GM18909 (cell line): ENCODE data around the gene LCN1.
"Not testable (repeated sequence)": the region's sequence is repeated elsewhere in the genome, so short reads cannot be mapped to it uniquely, and the experiment has no call there.

Experiments
- ATAC-seq: cut with Tn5 transposase; IDR thresholded peaks from one replicate; pipeline ENCODE4 v1.9.1; 2021; ENCODE audit warnings: mild to moderate bottlenecking; ENCODE audit not compliant: unreplicated experiment, poor library complexity

The LCN1 gene

DNA sequence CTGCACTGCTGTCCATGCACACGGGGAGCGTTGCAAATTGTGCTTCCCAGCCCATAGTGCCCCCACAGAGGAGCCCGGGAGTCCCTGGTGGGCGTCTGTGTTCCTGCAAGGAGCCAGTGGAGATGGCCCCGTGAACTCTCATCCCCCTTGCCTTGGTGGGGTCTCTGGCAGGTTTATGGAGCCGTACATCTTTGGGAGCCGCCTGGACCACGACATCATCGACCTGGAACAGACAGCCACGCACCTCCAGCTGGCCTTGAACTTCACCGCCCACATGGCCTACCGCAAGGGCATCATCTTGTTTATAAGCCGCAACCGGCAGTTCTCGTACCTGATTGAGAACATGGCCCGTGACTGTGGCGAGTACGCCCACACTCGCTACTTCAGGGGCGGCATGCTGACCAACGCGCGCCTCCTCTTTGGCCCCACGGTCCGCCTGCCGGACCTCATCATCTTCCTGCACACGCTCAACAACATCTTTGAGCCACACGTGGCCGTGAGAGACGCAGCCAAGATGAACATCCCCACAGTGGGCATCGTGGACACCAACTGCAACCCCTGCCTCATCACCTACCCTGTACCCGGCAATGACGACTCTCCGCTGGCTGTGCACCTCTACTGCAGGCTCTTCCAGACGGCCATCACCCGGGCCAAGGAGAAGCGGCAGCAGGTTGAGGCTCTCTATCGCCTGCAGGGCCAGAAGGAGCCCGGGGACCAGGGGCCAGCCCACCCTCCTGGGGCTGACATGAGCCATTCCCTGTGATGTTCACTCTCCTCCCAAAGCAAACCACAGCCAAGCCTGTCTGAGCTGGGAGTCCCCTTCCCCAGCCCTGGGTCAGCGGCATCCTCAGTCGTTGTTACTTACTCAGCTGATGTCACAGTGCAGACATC, 17.6 kb upstream of the LCN1 start:
- no peak for ATAC-seq

GRCh38 chr9:135504262-135505243, 16.7 kb upstream of the LCN1 start:
- ATAC-seq = no peak

- no peak for ATAC-seq
Measured at GRCh38 chr9:135505406-135506187, 15.6 kb upstream of the LCN1 start.

DNA sequence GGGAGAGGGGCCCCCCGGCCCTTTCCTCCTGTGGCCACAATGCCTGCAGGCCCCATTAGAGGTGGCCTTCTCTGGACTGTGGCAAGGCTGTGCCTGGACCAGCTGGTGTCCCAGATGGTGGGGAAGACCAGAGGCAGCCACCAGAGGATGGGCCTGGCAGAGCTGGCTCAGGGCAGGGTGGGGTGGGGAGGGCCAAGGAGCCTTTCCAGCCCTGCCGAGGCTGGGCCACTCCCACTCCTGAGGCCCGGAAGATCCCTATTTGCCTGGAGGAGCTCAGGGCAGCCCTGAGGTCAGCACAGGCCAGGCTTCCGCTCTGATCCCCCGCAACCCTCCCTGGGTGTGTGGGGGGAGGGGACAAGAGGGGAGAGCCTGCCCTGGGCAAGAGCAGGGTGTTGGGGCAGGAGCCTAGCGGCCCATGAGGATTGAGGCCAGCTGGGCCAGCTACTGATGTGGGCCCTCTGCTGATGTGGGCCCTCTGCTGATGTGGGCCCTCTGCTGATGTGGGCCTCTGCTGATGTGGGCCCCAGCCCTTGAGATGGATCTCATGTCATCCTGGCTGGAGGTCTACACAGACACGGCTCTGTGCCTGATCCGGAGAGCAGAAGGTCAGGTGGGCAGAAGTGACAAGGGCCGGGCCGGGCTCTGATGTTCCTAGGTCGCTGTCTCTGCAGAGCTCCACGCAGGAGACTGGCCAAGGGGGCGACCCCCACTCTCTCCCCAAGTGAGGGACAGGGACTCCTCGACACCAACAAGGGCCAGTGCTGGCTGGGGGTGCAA, 14.7 kb upstream of the LCN1 start:
- no peak for ATAC-seq

- no peak for ATAC-seq
Measured at GRCh38 chr9:135507104-135508035, 13.9 kb upstream of the LCN1 start.

DNA sequence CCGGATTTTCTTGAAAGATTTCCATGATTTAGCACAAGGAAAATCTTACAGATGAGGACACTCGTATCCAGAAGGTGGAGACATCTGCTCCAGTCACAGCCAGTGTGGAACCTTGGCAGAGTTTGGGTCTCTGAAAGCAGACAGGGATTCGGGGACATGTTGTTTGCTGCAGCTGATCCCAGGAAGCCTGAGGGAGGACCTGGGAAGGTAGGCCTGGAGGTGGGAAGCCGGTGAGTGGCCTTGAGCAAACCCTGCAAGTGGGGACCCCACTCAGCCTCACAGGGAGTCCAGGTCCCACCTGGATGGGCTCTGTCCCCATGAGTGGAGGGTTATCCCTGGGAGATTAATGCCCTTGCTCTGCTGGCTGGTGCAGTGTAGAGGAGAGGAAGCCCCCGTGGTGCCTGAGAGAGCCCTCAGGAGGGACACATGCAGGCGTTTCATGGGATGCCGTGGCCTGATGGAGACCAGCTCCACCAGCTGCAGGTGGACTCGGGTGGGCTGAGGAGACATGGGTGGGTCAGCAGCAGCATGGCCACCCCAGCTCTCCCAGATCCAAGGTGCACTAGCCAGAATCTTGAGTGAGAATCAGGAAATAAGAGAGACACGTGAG, 12.9 kb upstream of the LCN1 start:
- no peak for ATAC-seq

- ATAC-seq = no peak
Measured at GRCh38 chr9:135509458-135509857, 11.8 kb upstream of the LCN1 start.

GRCh38 chr9:135512241-135512603, 9.0 kb upstream of the LCN1 start:
- no peak for ATAC-seq

GRCh38 chr9:135512904-135513303, 8.3 kb upstream of the LCN1 start:
- no peak for ATAC-seq

DNA sequence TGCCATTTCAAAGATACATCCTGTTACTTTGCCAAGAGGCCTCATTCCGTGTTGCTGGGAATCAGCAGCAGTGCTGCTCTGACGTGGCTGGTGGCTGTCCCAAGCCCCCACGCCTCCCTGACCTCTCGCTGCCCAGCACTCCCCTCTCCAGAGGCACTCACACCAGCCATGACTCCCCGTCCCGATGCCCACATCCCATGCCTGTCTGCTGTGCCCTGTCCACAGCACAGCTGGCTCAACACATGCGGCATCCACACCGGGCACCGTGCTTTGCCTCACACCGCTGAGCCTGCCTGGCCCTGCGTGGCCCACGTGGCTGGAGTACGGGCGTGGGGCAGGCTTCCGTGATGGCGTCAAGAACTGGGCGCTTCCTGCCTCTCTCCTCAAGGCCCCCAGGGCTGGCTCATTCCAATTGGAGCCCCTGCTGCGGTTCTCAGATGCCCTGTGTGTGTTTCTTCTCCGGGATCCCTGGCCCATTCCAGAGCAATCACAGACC, 7.8 kb upstream of the LCN1 start:
- no peak for ATAC-seq

GRCh38 chr9:135513906-135514305, 7.3 kb upstream of the LCN1 start:
- ATAC-seq = not testable (repeated sequence)

- ATAC-seq = no peak
Measured at GRCh38 chr9:135514342-135515082, 6.7 kb upstream of the LCN1 start.

- ATAC-seq = no peak
Measured at GRCh38 chr9:135515083-135515951, 5.9 kb upstream of the LCN1 start.

DNA sequence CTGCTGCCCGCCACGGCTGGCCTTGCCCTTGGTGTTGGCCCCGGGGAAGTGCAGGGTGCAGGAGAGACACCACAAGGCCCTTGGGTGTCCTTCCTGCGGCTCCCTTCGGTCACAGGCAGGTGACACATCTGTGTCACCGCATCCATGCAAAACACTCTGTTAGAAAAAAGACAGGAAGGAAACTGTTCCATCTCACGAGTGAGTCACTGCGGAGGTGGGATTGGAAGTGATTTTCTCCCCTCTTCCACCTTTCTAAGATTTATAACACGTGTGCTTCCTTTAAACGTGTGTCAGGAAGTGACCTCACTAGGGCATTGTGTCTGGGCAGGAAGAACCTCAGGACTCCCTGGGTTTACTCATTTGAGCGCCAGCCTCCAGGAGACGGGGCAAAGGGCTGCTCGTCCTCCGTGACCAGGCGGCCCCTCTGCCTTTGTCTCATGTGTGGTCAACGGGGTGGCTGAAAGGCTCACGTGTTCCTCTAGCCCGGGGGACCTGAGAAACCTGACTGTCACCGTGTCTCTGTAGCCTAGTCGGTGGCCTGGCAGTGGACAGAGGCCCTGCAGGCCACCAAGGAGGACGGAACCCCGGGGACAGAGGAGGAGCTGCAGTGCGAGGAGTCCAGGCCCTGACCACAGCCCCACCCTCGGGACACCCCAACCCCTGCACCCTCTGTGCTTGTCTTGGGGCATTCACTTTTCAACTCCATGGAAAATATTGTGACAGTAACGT, 4.9 kb upstream of the LCN1 start:
- ATAC-seq = no peak

- ATAC-seq = no peak
Measured at GRCh38 chr9:135517407-135517822, 3.8 kb upstream of the LCN1 start.
